ENCODE results near the gene TYK2. TPM values are rescaled to one million over a fixed set of nuclear protein-coding genes. Genes with fewer than 3 reads are reported as not detected.
"Not testable (repeated sequence)": the region's sequence is repeated elsewhere in the genome, so short reads cannot be mapped to it uniquely, and the experiment has no call there.

The TYK2 gene
- total RNA-seq, 4 donors from 2014 or later, result 40.8 to 77.2 (median 53.9) TPM

DNA sequence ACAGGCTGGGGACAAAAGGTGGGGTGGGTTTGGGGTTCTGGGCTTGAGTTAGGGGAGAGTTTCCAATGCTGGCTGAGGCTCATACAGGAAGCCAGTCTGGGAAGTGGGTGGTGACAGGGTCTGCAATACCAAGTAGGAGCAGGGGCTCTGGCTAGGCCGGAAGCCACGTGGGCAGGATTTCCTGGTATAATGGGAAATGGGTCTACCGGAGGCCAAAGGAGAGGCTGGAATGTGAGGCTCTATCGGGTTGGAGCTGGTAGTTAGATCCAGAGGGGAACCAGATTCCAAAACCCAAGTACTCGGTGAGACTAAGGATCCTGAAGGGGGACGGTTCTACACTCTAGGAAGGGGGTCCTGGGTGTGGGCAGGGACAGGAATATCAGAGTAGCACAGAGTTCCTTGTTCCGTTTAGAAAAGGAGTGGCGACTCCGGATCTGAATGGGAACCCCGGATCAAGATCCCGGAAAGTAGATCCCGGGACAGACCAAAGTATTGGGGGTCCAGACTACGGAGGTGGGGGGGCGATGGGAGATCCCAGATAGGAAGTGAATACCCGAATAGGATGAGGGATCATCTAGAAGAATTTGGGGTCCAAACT is 22.2 kb upstream of the TYK2 start:
- peaks cover 0 to 4% of the 10 kb centered on the region in 2 donors for H3K36me3 ChIP-seq
- TF ChIP-seq POLR2A (IDR thresholded peaks at IDR 0.05) (peak in 1 of 2 donors; percentile 14), EP300 (IDR thresholded peaks at IDR 0.05) (no peak), POLR2AphosphoS5 (IDR thresholded peaks at IDR 0.05) (peak; percentile 26)
- TF ChIP-seq, protein P1, sequence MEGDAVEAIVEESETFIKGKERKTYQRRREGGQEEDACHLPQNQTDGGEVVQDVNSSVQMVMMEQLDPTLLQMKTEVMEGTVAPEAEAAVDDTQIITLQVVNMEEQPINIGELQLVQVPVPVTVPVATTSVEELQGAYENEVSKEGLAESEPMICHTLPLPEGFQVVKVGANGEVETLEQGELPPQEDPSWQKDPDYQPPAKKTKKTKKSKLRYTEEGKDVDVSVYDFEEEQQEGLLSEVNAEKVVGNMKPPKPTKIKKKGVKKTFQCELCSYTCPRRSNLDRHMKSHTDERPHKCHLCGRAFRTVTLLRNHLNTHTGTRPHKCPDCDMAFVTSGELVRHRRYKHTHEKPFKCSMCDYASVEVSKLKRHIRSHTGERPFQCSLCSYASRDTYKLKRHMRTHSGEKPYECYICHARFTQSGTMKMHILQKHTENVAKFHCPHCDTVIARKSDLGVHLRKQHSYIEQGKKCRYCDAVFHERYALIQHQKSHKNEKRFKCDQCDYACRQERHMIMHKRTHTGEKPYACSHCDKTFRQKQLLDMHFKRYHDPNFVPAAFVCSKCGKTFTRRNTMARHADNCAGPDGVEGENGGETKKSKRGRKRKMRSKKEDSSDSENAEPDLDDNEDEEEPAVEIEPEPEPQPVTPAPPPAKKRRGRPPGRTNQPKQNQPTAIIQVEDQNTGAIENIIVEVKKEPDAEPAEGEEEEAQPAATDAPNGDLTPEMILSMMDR (IDR thresholded peaks at IDR 0.05), result no peak
- H3K27ac ChIP-seq, result peak overlapping the region; percentile 67 to 90 (median 84)
- 1 to 2% methylated on average over 14 of the region's 15 CpGs for WGBS, 2 donors (ENCODE audit: low coverage in 1 of 2)
- no peaks in the 10 kb centered on the region for H3K9me3 ChIP-seq
- H3K27me3 ChIP-seq, result peaks cover 33% of the 10 kb centered on the region
- H3K4me1 ChIP-seq, result peaks cover 0 to 67% (median 30%) of the 10 kb centered on the region in 3 donors
- ATAC-seq, result no peak
- H3K4me3 ChIP-seq, result peak overlapping the region; percentile 78 to 96

DNA sequence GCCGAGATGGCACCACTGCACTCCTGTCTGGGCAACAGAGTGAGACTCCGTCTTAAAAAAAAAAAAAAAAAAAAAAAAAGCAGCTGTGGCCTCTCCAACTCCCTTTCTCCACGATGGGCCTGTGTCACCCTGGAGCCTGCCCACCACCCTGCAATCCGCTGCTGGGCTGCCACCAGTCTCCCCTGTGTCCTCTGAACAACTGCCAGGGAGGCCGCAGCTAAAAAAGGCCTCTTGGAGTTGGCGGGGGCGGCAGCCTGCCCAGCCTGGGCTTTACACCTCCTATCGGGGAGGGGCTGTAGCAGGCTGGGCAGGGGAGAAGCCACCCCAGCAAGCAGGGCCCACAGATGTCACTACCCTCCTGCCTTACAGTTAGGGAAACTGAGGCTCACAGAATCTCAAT is 19.5 kb upstream of the TYK2 start:
- 80% methylated on average over 1 of the region's 8 CpGs; no CpG with 5 or more reads in 1 of the 2 donors for WGBS, 2 donors (ENCODE audit: low coverage in 1 of 2)
- peaks cover 0 to 59% (median 29%) of the 10 kb centered on the region in 3 donors for H3K4me1 ChIP-seq
- peaks cover 6% of the 10 kb centered on the region for H3K27me3 ChIP-seq
- TF ChIP-seq EP300 (IDR thresholded peaks at IDR 0.05) (no peak), POLR2AphosphoS5 (IDR thresholded peaks at IDR 0.05) (no peak), POLR2A (IDR thresholded peaks at IDR 0.05) (no peak)
- TF ChIP-seq, protein P1 (IDR thresholded peaks at IDR 0.05), result no peak
- no peaks in the 10 kb centered on the region for H3K9me3 ChIP-seq
- no peak for ATAC-seq
- H3K27ac ChIP-seq, result no peak overlapping the region
- H3K36me3 ChIP-seq, result peaks cover 0 to 24% of the 10 kb centered on the region in 2 donors
- no peak overlapping the region for H3K4me3 ChIP-seq

DNA sequence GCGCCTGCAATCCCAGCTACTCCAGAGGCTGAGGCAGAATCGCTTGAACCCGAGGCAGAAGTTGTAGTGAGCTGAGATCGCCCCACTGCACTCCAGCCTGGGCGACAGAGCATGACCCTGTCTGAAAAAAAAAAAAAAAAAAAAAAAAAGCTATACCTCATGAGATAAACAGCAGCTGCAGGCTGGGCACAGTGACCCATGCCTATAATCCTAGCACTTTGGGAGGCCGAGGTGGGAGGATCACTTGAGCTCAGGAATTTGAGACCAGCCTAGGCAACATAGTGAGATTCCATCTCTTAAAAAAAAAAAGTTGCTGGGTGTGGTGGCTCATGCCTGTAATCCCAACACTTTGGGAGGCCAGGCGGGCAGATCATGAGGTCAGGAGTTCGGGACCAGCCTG is 19.0 kb upstream of the TYK2 start:
- ATAC-seq, H3K27me3 ChIP-seq, H3K27ac ChIP-seq, H3K9me3 ChIP-seq, H3K4me3 ChIP-seq: not testable (repeated sequence)
- peaks cover 0 to 53% (median 23%) of the 10 kb centered on the region in 3 donors for H3K4me1 ChIP-seq
- H3K36me3 ChIP-seq, result peaks cover 0 to 29% of the 10 kb centered on the region in 2 donors
- WGBS, 2 donors (ENCODE audit: low coverage in 1 of 2), result 90 to 92% methylated on average over 2 to 3 of the region's 8 CpGs

DNA sequence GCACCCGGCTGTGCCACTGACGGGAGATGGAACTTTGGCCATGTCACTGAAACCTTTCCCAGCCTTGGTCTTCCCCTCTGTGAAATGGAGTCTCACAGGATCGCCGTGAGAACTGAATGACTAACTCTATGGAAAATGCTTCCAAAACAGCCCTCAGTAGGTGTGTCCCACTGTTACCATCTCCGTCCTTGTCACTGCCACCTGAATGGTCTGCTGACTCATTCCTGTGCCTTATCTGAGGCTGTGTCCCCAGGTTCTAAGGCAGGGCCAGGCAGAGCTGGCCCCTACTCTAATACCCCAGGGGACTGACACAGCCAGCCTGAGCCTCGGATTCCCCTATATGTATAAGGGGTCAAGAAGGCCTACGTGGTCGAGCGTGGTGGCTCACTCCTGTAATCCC is 18.4 kb upstream of the TYK2 start:
- peaks cover 0 to 35% of the 10 kb centered on the region in 2 donors for H3K36me3 ChIP-seq
- H3K9me3 ChIP-seq, result no peaks in the 10 kb centered on the region
- WGBS, 2 donors (ENCODE audit: low coverage in 1 of 2), result 86 to 90% methylated on average over 2 to 4 of the region's 9 CpGs
- TF ChIP-seq, protein P1 (IDR thresholded peaks at IDR 0.05), result no peak
- TF ChIP-seq EP300 (IDR thresholded peaks at IDR 0.05) (no peak), POLR2A (IDR thresholded peaks at IDR 0.05) (no peak), POLR2AphosphoS5 (IDR thresholded peaks at IDR 0.05) (no peak)
- H3K4me3 ChIP-seq, result no peak overlapping the region
- H3K27ac ChIP-seq, result no peak overlapping the region
- peaks cover 0 to 50% (median 22%) of the 10 kb centered on the region in 3 donors for H3K4me1 ChIP-seq
- no peak for ATAC-seq
- H3K27me3 ChIP-seq, result no peaks in the 10 kb centered on the region

DNA sequence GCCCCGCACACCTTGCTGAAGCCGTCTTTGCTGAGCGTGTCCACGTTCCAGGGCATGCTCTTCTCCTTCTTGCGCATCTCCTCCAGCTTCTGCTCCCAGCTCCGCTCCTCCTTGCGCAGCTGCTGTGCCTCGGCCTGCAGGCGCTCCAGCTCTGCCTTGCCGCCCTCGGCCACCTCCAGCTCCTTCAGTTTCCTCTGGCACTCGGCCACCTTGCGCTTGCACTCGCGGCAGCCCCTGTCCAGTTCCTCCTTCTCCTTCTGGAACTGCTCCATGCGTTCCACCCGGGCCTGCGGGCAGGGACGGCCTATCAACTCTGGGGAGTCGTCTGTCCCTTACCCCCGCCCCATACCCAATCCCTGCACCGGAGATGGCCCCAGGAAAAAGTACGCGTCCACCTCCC is 15.5 kb upstream of the TYK2 start:
- WGBS, 2 donors (ENCODE audit: low coverage in 1 of 2), result 82% methylated on average over 11 of the region's 24 CpGs; no CpG with 5 or more reads in 1 of the 2 donors
- H3K9me3 ChIP-seq, result no peaks in the 10 kb centered on the region
- H3K4me3 ChIP-seq, result no peak overlapping the region
- H3K36me3 ChIP-seq, result peaks cover 0 to 64% of the 10 kb centered on the region in 2 donors
- H3K4me1 ChIP-seq, result peaks cover 0 to 31% (median 4%) of the 10 kb centered on the region in 3 donors
- no peak for ATAC-seq
- H3K27me3 ChIP-seq, result no peaks in the 10 kb centered on the region
- no peak overlapping the region for H3K27ac ChIP-seq
- TF ChIP-seq POLR2A (IDR thresholded peaks at IDR 0.05), result no peak
- TF ChIP-seq, protein P1 (IDR thresholded peaks at IDR 0.05), result no peak
